IMR-90 (cell line): ENCODE data around the gene LAMA5. TPM values are rescaled to one million over a fixed set of nuclear protein-coding genes. Genes with fewer than 3 reads are reported as not detected.

ENCODE experiments used
- ATAC-seq: fragments of 200-7000 bp; cut with Tn5 transposase; 2 replicates; pipeline ENCODE4 v1.9.1; 2020; ENCODE audit warnings: low read depth, mild to moderate bottlenecking, moderate library complexity
- BruUV-seq: library from RNA; stranded (reverse); fragments of 400-500 nt; replicated peaks from 2 replicates; lab custom pipeline; 2021; lab: Mats Ljungman, UMichigan
- CTCF ChIA-PET: fragments of 300-600 bp; formaldehyde crosslinking; extraction: SDS; loops from one replicate; lab custom pipeline; 2021; ENCODE audit warnings: antibody characterized with exemption; lab: Yijun Ruan, JAX
- POLR2A ChIA-PET: fragments of 300-600 bp; sonication (Branson Sonifier 250); formaldehyde crosslinking; loops from one replicate; lab custom pipeline; 2022; ENCODE audit warnings: antibody characterized with exemption; ENCODE audit not compliant: unreplicated experiment; lab: Charles Lee
- DNase-seq: peaks from one replicate; pipeline ENCODE4 v3.0.0; 2013
- H2AFZ ChIP-seq: replicated peaks from 2 replicates; pipeline ENCODE3; 2013; ENCODE audit warnings: low read length, mild to moderate bottlenecking; ENCODE audit not compliant: poor library complexity
- H2AK5ac ChIP-seq: 2 replicates; pipeline ENCODE4 v1.6.1; 2013; ENCODE audit warnings: low read depth, low read length, inconsistent platforms
- H2AK9ac ChIP-seq: replicated peaks from 2 replicates; pipeline ENCODE3; 2013; ENCODE audit warnings: mild to moderate bottlenecking, low read depth, low read length, moderate library complexity; ENCODE audit not compliant: poor library complexity
- H2BK120ac ChIP-seq: 2 replicates; pipeline ENCODE4 v1.6.1; 2013; ENCODE audit warnings: low read depth, low read length, inconsistent platforms
- H2BK15ac ChIP-seq: 3 replicates; pipeline ENCODE4 v1.6.1; 2013; ENCODE audit warnings: low read depth, low read length, inconsistent platforms
- H2BK20ac ChIP-seq: 2 replicates; pipeline ENCODE4 v1.6.1; 2013; ENCODE audit warnings: low read depth, mild to moderate bottlenecking, inconsistent platforms, low read length, moderate library complexity
- H2BK5ac ChIP-seq: 2 replicates; pipeline ENCODE4 v1.6.1; 2013; ENCODE audit warnings: mild to moderate bottlenecking, low read depth, low read length, inconsistent platforms; ENCODE audit not compliant: poor library complexity, severe bottlenecking
- H3K14ac ChIP-seq: replicated peaks from 2 replicates; pipeline ENCODE4 v1.6.1; 2013; ENCODE audit warnings: low read depth, low read length, inconsistent platforms
- H3K18ac ChIP-seq: 2 replicates; pipeline ENCODE4 v1.6.1; 2013; ENCODE audit warnings: low read depth, low read length, control low read depth
- H3K23ac ChIP-seq: 2 replicates; pipeline ENCODE4 v1.6.1; 2013; ENCODE audit warnings: low read depth, low read length, inconsistent platforms
- H3K27ac ChIP-seq: 2 replicates; pipeline ENCODE4 v1.5.1; 2013; ENCODE audit warnings: mild to moderate bottlenecking, control low read depth, low read length; ENCODE audit not compliant: insufficient read depth
- H3K27me3 ChIP-seq: 2 replicates; pipeline ENCODE4 v1.6.1; 2013; ENCODE audit warnings: low read length; ENCODE audit not compliant: control insufficient read depth, insufficient read depth
- H3K36me3 ChIP-seq: 2 replicates; pipeline ENCODE4 v1.6.1; 2013; ENCODE audit warnings: low read length, mixed read lengths; ENCODE audit not compliant: control insufficient read depth, insufficient read depth
- H3K4ac ChIP-seq: 2 replicates; pipeline ENCODE4 v1.6.1; 2013; ENCODE audit warnings: low read depth, low read length, inconsistent platforms
- H3K4me1 ChIP-seq: 2 replicates; pipeline ENCODE4 v1.6.1; 2013; ENCODE audit warnings: low read length, mixed read lengths; ENCODE audit not compliant: control insufficient read depth, insufficient read depth
- H3K4me2 ChIP-seq: 2 replicates; pipeline ENCODE4 v1.6.1; 2013; ENCODE audit warnings: low read depth, mild to moderate bottlenecking, control low read depth, low read length, moderate library complexity
- H3K4me3 ChIP-seq: 2 replicates; pipeline ENCODE4 v1.5.1; 2013; ENCODE audit warnings: low read depth, mild to moderate bottlenecking, control low read depth, low read length, moderate library complexity; ENCODE audit not compliant: insufficient read depth
- H3K56ac ChIP-seq: 2 replicates; pipeline ENCODE4 v1.6.1; 2013; ENCODE audit warnings: low read length, inconsistent platforms; ENCODE audit not compliant: insufficient read depth; ENCODE audit errors: extremely low read depth
- H3K79me1 ChIP-seq, 2 experiments: 2 replicates each; pipeline ENCODE4 v1.6.1; 2013; ENCODE audit warnings: low read length in 2 of 2, inconsistent platforms in 1 of 2, low read depth in 1 of 2
- H3K9ac ChIP-seq: 2 replicates; pipeline ENCODE4 v1.6.1; 2013; ENCODE audit warnings: low read depth, low read length, control low read depth
- H3K9me1 ChIP-seq: 2 replicates; pipeline ENCODE4 v1.6.1; 2013; ENCODE audit warnings: low read length, inconsistent platforms; ENCODE audit not compliant: insufficient read depth
- H3K9me3 ChIP-seq: 2 replicates; pipeline ENCODE4 v1.6.1; 2013; ENCODE audit warnings: low read length; ENCODE audit not compliant: control insufficient read depth, insufficient read depth
- H4K20me1 ChIP-seq: 2 replicates; pipeline ENCODE4 v1.6.1; 2013; ENCODE audit warnings: low read length, inconsistent platforms; ENCODE audit not compliant: insufficient read depth
- H4K5ac ChIP-seq: 2 replicates; pipeline ENCODE4 v1.6.1; 2013; ENCODE audit warnings: mild to moderate bottlenecking, low read depth, low read length, control low read depth
- H4K8ac ChIP-seq, 2 experiments: 2 replicates each; pipeline ENCODE4 v1.6.1; 2013; ENCODE audit warnings: low read depth in 2 of 2, low read length in 2 of 2, control low read depth in 1 of 2, inconsistent platforms in 1 of 2
- H4K91ac ChIP-seq: 2 replicates; pipeline ENCODE4 v1.6.1; 2013; ENCODE audit warnings: low read depth, low read length, inconsistent platforms; ENCODE audit not compliant: insufficient read depth
- BHLHE40 ChIP-seq: fragments of 150-350 bp; IDR thresholded peaks from 2 replicates; pipeline ENCODE4 v1.6.1; 2016; ENCODE audit warnings: mild to moderate bottlenecking, low read depth, low read length
- CHD1 ChIP-seq: IDR thresholded peaks from 2 replicates; pipeline ENCODE4 v1.6.1; 2012; ENCODE audit warnings: low read depth, low read length, improper control_type of control experiment
- FOS ChIP-seq: fragments of 150-350 bp; IDR thresholded peaks from 2 replicates; pipeline ENCODE4 v1.6.1; 2016; ENCODE audit warnings: low read depth, low read length
- RAD21 ChIP-seq: IDR thresholded peaks from 2 replicates; pipeline ENCODE4 v1.6.1; 2012; ENCODE audit warnings: low read length, improper control_type of control experiment
- WGBS, 2 experiments: methylation state at CpG; one replicate each; pipeline versions ENCODE4 v1.1.5 to v1.1.7; 2013; ENCODE audit warnings: missing lambda C conversion rate in 2 of 2; ENCODE audit not compliant: insufficient read length in 1 of 2; ENCODE audit errors: extremely low coverage in 2 of 2; 5-methylcytosine and 5-hydroxymethylcytosine counted together
- dilution Hi-C: fragments of 300-500 bp; cut with HindIII; formaldehyde crosslinking; loops from one replicate; pipeline ENCODE4 v1.14.3; 2018; ENCODE audit warnings: low sequenced_read_pairs; ENCODE audit not compliant: unreplicated experiment
- in situ Hi-C: fragments of 300-500 bp; cut with MboI; formaldehyde crosslinking; loops from 3 replicates; pipeline ENCODE4 v1.14.3; 2019; ENCODE audit warnings: low sequenced_read_pairs, inconsistent platforms, mixed read lengths
- intact Hi-C: fragments of 100-400 bp; cut with micrococcal nuclease; formaldehyde crosslinking; loops from 2 replicates; pipeline ENCODE4 v1.10.0; 2022
- polyA plus RNA-seq, 3 experiments: library from polyadenylated mRNA; depleted of rRNA; stranded (reverse); fragments of >200 nt; gene quantifications; 2 replicates each; pipeline ENCODE4 v1.2.3, GENCODE V29; 2012; ENCODE audit warnings: low replicate concordance in 1 of 3
- total RNA-seq: library from RNA; depleted of rRNA; stranded (reverse); fragments of >200 nt; gene quantifications from 2 replicates; pipeline ENCODE4 v1.2.3, GENCODE V29; 2012
- TF ChIP-seq, protein P1 (sequence below): conservative IDR thresholded peaks from 2 replicates; pipeline ENCODE4 v1.5.1; 2012; ENCODE audit warnings: mild to moderate bottlenecking, low read depth, low read length, improper control_type of control experiment

LAMA5 gene
- total and polyA plus RNA-seq, 2 of the 4 experiments (the other 2 are of a cell fraction), result 0.90 to 7.3 TPM

GRCh38 chr20:62275219-62275618, 91.9 kb downstream of the LAMA5 start:
- Histone ChIP-seq H3K9me3 (no peaks in the 10 kb centered on the region), H4K91ac (no peak overlapping the region), H2BK5ac (no peak overlapping the region), H3K27me3 (no peaks in the 10 kb centered on the region), H3K9ac (no peak overlapping the region), H3K27ac (no peak overlapping the region), H4K5ac (no peak overlapping the region), H3K56ac (no peak overlapping the region), H2BK20ac (no peak overlapping the region), H3K18ac (no peak overlapping the region), H3K36me3 (peaks cover 49% of the 10 kb centered on the region), H3K23ac (no peak overlapping the region), H3K9me1 (peaks cover 13% of the 10 kb centered on the region), H4K8ac (no peak overlapping the region), H4K20me1 (peaks cover 8% of the 10 kb centered on the region; the same call in 1 of the 2 replicates), H2AK5ac (no peak overlapping the region), H3K79me1 (peaks cover 8 to 9% of the 10 kb centered on the region in 2 experiments; a peak in 2 of 4 replicates), H3K4me2 (no peak overlapping the region), H3K14ac (no peak overlapping the region), H2BK120ac (no peak overlapping the region), H2AK9ac (no peak overlapping the region), H3K4me3 (no peak overlapping the region), H3K4ac (no peak overlapping the region), H2AFZ (no peak overlapping the region), H2BK15ac (no peak overlapping the region), H3K4me1 (no peaks in the 10 kb centered on the region)
- ATAC-seq, result no peak
- TF ChIP-seq BHLHE40 (no peak), RAD21 (no peak), FOS (no peak), CHD1 (no peak)
- TF ChIP-seq, protein P1, sequence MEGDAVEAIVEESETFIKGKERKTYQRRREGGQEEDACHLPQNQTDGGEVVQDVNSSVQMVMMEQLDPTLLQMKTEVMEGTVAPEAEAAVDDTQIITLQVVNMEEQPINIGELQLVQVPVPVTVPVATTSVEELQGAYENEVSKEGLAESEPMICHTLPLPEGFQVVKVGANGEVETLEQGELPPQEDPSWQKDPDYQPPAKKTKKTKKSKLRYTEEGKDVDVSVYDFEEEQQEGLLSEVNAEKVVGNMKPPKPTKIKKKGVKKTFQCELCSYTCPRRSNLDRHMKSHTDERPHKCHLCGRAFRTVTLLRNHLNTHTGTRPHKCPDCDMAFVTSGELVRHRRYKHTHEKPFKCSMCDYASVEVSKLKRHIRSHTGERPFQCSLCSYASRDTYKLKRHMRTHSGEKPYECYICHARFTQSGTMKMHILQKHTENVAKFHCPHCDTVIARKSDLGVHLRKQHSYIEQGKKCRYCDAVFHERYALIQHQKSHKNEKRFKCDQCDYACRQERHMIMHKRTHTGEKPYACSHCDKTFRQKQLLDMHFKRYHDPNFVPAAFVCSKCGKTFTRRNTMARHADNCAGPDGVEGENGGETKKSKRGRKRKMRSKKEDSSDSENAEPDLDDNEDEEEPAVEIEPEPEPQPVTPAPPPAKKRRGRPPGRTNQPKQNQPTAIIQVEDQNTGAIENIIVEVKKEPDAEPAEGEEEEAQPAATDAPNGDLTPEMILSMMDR, result no peak
- BruUV-seq, result no TSS peak
- WGBS, 2 experiments, result 100% methylated on average over 3 of the region's 10 CpGs; no CpG with 5 or more reads in 1 of the 2 experiments
- intact Hi-C loops (no loop called here), dilution Hi-C loops (loop anchor here (25.0 kb wide), 1 partner anchor 112 kb away; the partner anchor contains the start of gene RPS21), in situ Hi-C loops (loop anchor here (25.0 kb wide), 1 partner anchor 337 kb away; no protein-coding TSS in a partner anchor)
- DNase-seq, result no peak
- POLR2A ChIA-PET, result no interaction called here
- CTCF ChIA-PET, result interaction anchor here (0.6 kb wide), 1 partner anchor 9 kb away, joined by 3 read pairs; no protein-coding TSS in a partner anchor
